Activated CD4-positive, alpha-beta T cell treated with anti-CD3 and anti-CD28 coated beads for 36 hours (primary cell): Measurements from ENCODE around the gene NME7. TPM values are rescaled to one million over a fixed set of nuclear protein-coding genes. Genes with fewer than 3 reads are reported as not detected.
"Not testable (repeated sequence)": the region's sequence is repeated elsewhere in the genome, so short reads cannot be mapped to it uniquely, and the experiment has no call there.

Experiments
- ATAC-seq: fragments of 200-7000 bp; cut with Tn5 transposase; one replicate; pipeline ENCODE4 v1.10.0; 2021; ENCODE audit warnings: mild to moderate bottlenecking, moderate library complexity
- CTCF ChIA-PET: fragments of 350-600 bp; sonication (Branson Sonifier 250); formaldehyde crosslinking; loops from one replicate; lab custom pipeline; 2021; ENCODE audit warnings: antibody characterized with exemption; lab: Charles Lee
- POLR2A ChIA-PET: fragments of 350-600 bp; sonication (Branson Sonifier 250); formaldehyde crosslinking; loops from one replicate; lab custom pipeline; 2021; ENCODE audit warnings: antibody characterized with exemption, inconsistent platforms; lab: Charles Lee
- DNase-seq: peaks from one replicate; pipeline ENCODE4 v3.0.0-alpha.2; 2020
- H3K27ac Mint-ChIP-seq: one replicate; pipeline ENCODE4 v1.8.0; 2021; ENCODE audit warnings: mixed read lengths
- H3K27me3 Mint-ChIP-seq: one replicate; pipeline ENCODE4 v1.8.0; 2021; ENCODE audit warnings: mixed read lengths
- H3K36me3 Mint-ChIP-seq: one replicate; pipeline ENCODE4 v1.8.0; 2021; ENCODE audit warnings: low read depth, mixed read lengths
- H3K4me1 Mint-ChIP-seq: one replicate; pipeline ENCODE4 v1.8.0; 2021; ENCODE audit warnings: mixed read lengths
- H3K4me3 Mint-ChIP-seq: one replicate; pipeline ENCODE4 v1.8.0; 2021; ENCODE audit warnings: mild to moderate bottlenecking, moderate library complexity, mixed read lengths
- H3K9me3 Mint-ChIP-seq: one replicate; pipeline ENCODE4 v1.8.0; 2021; ENCODE audit warnings: low read depth, mixed read lengths
- intact Hi-C, 2 experiments: fragments of 100-400 bp; cut with DNase I in 1 of 2; cut with micrococcal nuclease in 1 of 2; formaldehyde crosslinking; loops; one replicate each; pipeline versions ENCODE4 v1.14.2 to v1.15.1; 2022 to 2024; cut with DNase I, micrococcal nuclease
- total RNA-seq, 2 experiments: library from RNA; stranded (reverse); gene quantifications; one replicate each; pipeline ENCODE4 v1.2.3, GENCODE V29; 2021

Gene NME7
- total RNA-seq = 10 to 100 TPM; 11.6 to 15.3 TPM

- ATAC-seq (peak; percentile 93), DNase-seq (peak; percentile 99)
- H3K4me3 Mint-ChIP-seq = no peak within 1 kb of the TSS
- CTCF ChIA-PET = interaction anchor here (0.7 to 2.3 kb wide), 3 partner anchors 10 to 1026 kb away, joined by 3 to 8 read pairs (median 3); no protein-coding TSS in a partner anchor
- H3K4me1 Mint-ChIP-seq = peaks cover 30% of the 10 kb centered on the region
- H3K27me3 Mint-ChIP-seq = no peaks in the 10 kb centered on the region
- POLR2A ChIA-PET = interaction anchor here (1.7 kb wide), 1 partner anchor 124 kb away, joined by 8 read pairs; no protein-coding TSS in a partner anchor
- peaks cover 13% of the 10 kb centered on the region for H3K36me3 Mint-ChIP-seq
- no peak within 1 kb of the TSS for H3K27ac Mint-ChIP-seq
- intact Hi-C loops = loop anchor here (1.0 to 10.0 kb wide), 21 partner anchors 22 to 1432 kb away; partner anchors contain the start of genes ATP1B1 (in 2 of the 2), METTL18 (in 2 of the 2), SFT2D2 (in 2 of the 2) and SLC19A2 (in 2 of the 2)
- H3K9me3 Mint-ChIP-seq = no peaks in the 10 kb centered on the region
Observed at GRCh38 chr1:169367686-169368405, at the start of gene NME7, which contains the start of gene BLZF1. Gene NME7, minus strand, starts transcription at chr1:169367797. Its CDS starts 87 bp downstream, at chr1:169367710. Gene BLZF1, plus strand, starts transcription at chr1:169368195. Its CDS starts 1,328 bp downstream, at chr1:169369523.

- H3K4me1 Mint-ChIP-seq = no peaks in the 10 kb centered on the region
- no peak for ATAC-seq
- intact Hi-C loops = no loop called here
- no peaks in the 10 kb centered on the region for H3K36me3 Mint-ChIP-seq
- ChIA-PET CTCF (no interaction called here), POLR2A (no interaction called here)
- H3K27me3 Mint-ChIP-seq = peaks cover 4% of the 10 kb centered on the region
- no peak overlapping the region for H3K4me3 Mint-ChIP-seq
- no peak overlapping the region for H3K27ac Mint-ChIP-seq
- no peak for DNase-seq
- H3K9me3 Mint-ChIP-seq = peaks cover 20% of the 10 kb centered on the region
Observed at GRCh38 chr1:169414952-169415351, 47.4 kb upstream of the NME7 start.

GRCh38 chr1:169408340-169408739 is 40.7 kb upstream of the NME7 start:
- POLR2A ChIA-PET, H3K36me3 Mint-ChIP-seq, DNase-seq, H3K4me1 Mint-ChIP-seq, H3K4me3 Mint-ChIP-seq, H3K27me3 Mint-ChIP-seq, intact Hi-C loops, H3K27ac Mint-ChIP-seq, ATAC-seq: not testable (repeated sequence)
- CTCF ChIA-PET = interaction anchor here (0.9 kb wide), 1 partner anchor 12 kb away, joined by 3 read pairs; no protein-coding TSS in a partner anchor
- H3K9me3 Mint-ChIP-seq = peaks cover 46% of the 10 kb centered on the region

GRCh38 chr1:169402578-169402977 is 35.0 kb upstream of the NME7 start:
- CTCF ChIA-PET, DNase-seq, POLR2A ChIA-PET, ATAC-seq, H3K4me1 Mint-ChIP-seq, H3K4me3 Mint-ChIP-seq, H3K27me3 Mint-ChIP-seq, intact Hi-C loops, H3K27ac Mint-ChIP-seq, H3K36me3 Mint-ChIP-seq: not testable (repeated sequence)
- H3K9me3 Mint-ChIP-seq = peaks cover 31% of the 10 kb centered on the region

- Mint-ChIP-seq H3K27ac (no peak overlapping the region), H3K4me1 (no peaks in the 10 kb centered on the region), H3K36me3 (peaks cover 21% of the 10 kb centered on the region), H3K9me3 (no peaks in the 10 kb centered on the region), H3K4me3 (no peak overlapping the region), H3K27me3 (no peaks in the 10 kb centered on the region)
- intact Hi-C loops = no loop called here
- ChIA-PET CTCF (interaction anchor here (1.2 kb wide), 1 partner anchor 115 kb away, joined by 4 read pairs; no protein-coding TSS in a partner anchor), POLR2A (no interaction called here)
- ATAC-seq (no peak), DNase-seq (no peak)
Observed at GRCh38 chr1:169395955-169396354, 28.4 kb upstream of the NME7 start.

GRCh38 chr1:169392406-169392805 is 24.8 kb upstream of the NME7 start:
- peaks cover 40% of the 10 kb centered on the region for H3K36me3 Mint-ChIP-seq
- CTCF ChIA-PET = no interaction called here
- H3K4me3 Mint-ChIP-seq = no peak overlapping the region
- DNase-seq (no peak), ATAC-seq (no peak)
- no peak overlapping the region for H3K27ac Mint-ChIP-seq
- intact Hi-C loops = no loop called here
- H3K9me3 Mint-ChIP-seq = no peaks in the 10 kb centered on the region
- no peaks in the 10 kb centered on the region for H3K27me3 Mint-ChIP-seq
- peaks cover 12% of the 10 kb centered on the region for H3K4me1 Mint-ChIP-seq
- POLR2A ChIA-PET = no interaction called here

GRCh38 chr1:169390303-169390702 is 22.7 kb upstream of the NME7 start:
- Mint-ChIP-seq H3K27ac (no peak overlapping the region), H3K9me3 (no peaks in the 10 kb centered on the region), H3K27me3 (no peaks in the 10 kb centered on the region), H3K36me3 (peaks cover 40% of the 10 kb centered on the region), H3K4me3 (no peak overlapping the region), H3K4me1 (peaks cover 12% of the 10 kb centered on the region)
- DNase-seq (no peak), ATAC-seq (peak; percentile 92)
- intact Hi-C loops = loop anchor here (1.0 kb wide), 2 partner anchors 22 to 95 kb away; partner anchors contain the start of genes BLZF1 (in 2 of the 2) and SLC19A2 (in 1 of the 2)
- POLR2A ChIA-PET = no interaction called here
- CTCF ChIA-PET = interaction anchor here (0.9 to 1.0 kb wide), 2 partner anchors 317 to 322 kb away, joined by 3 read pairs; no protein-coding TSS in a partner anchor

GRCh38 chr1:169387399-169387798 is 19.8 kb upstream of the NME7 start:
- intact Hi-C loops = no loop called here
- ChIA-PET CTCF (interaction anchor here (0.7 to 1.0 kb wide), 2 partner anchors 11 to 1295 kb away, joined by 3 read pairs; no protein-coding TSS in a partner anchor), POLR2A (no interaction called here)
- Mint-ChIP-seq H3K36me3 (peaks cover 34% of the 10 kb centered on the region), H3K4me3 (no peak overlapping the region), H3K9me3 (no peaks in the 10 kb centered on the region), H3K27me3 (no peaks in the 10 kb centered on the region), H3K27ac (no peak overlapping the region), H3K4me1 (peaks cover 12% of the 10 kb centered on the region)
- ATAC-seq = no peak
- DNase-seq = no peak

- no peak for DNase-seq
- CTCF ChIA-PET = interaction anchor here (0.6 to 0.8 kb wide), 2 partner anchors 12 to 15 kb away, joined by 4 to 5 read pairs; no protein-coding TSS in a partner anchor
- no peak overlapping the region for H3K27ac Mint-ChIP-seq
- H3K27me3 Mint-ChIP-seq = no peaks in the 10 kb centered on the region
- intact Hi-C loops = no loop called here
- no peaks in the 10 kb centered on the region for H3K9me3 Mint-ChIP-seq
- H3K4me1 Mint-ChIP-seq = no peaks in the 10 kb centered on the region
- no peak for ATAC-seq
- H3K4me3 Mint-ChIP-seq = no peak overlapping the region
- POLR2A ChIA-PET = no interaction called here
- peaks cover 30% of the 10 kb centered on the region for H3K36me3 Mint-ChIP-seq
Observed at GRCh38 chr1:169383449-169383848, 15.9 kb upstream of the NME7 start.

- DNase-seq = no peak
- CTCF ChIA-PET = no interaction called here
- no peaks in the 10 kb centered on the region for H3K9me3 Mint-ChIP-seq
- H3K4me3 Mint-ChIP-seq = no peak overlapping the region
- H3K4me1 Mint-ChIP-seq = no peaks in the 10 kb centered on the region
- ATAC-seq = no peak
- peaks cover 27% of the 10 kb centered on the region for H3K36me3 Mint-ChIP-seq
- intact Hi-C loops = no loop called here
- no peak overlapping the region for H3K27ac Mint-ChIP-seq
- H3K27me3 Mint-ChIP-seq = no peaks in the 10 kb centered on the region
- POLR2A ChIA-PET = no interaction called here
Observed at GRCh38 chr1:169381162-169381561, 13.6 kb upstream of the NME7 start.

GRCh38 chr1:169371404-169371803 is 3.8 kb upstream of the NME7 start:
- no peaks in the 10 kb centered on the region for H3K9me3 Mint-ChIP-seq
- ChIA-PET POLR2A (no interaction called here), CTCF (interaction anchor here (1.0 to 1.1 kb wide), 2 partner anchors 14 to 23 kb away, joined by 3 to 4 read pairs; no protein-coding TSS in a partner anchor)
- H3K27me3 Mint-ChIP-seq = no peaks in the 10 kb centered on the region
- H3K4me3 Mint-ChIP-seq = no peak overlapping the region
- peaks cover 9% of the 10 kb centered on the region for H3K36me3 Mint-ChIP-seq
- ATAC-seq (no peak), DNase-seq (no peak)
- intact Hi-C loops = no loop called here
- peaks cover 17% of the 10 kb centered on the region for H3K4me1 Mint-ChIP-seq
- peak overlapping the region; percentile 37 for H3K27ac Mint-ChIP-seq
